ENCODE measurements around the gene P3R3URF. TPM values are rescaled to one million over a fixed set of nuclear protein-coding genes. Genes with fewer than 3 reads are reported as not detected.

The P3R3URF gene
- total RNA-seq, 2 donors from 2014 or later: not detected

GRCh38 chr1:46190539-46190938 lies 14.3 kb upstream of the P3R3URF start:
- Mint-ChIP-seq H3K27me3 (ENCODE audit: insufficient read depth) (no peaks in the 10 kb centered on the region), H3K4me3 (no peak overlapping the region), H3K4me1 (peaks cover 2% of the 10 kb centered on the region), H3K36me3 (ENCODE audit: low read depth) (peaks cover 58% of the 10 kb centered on the region), H3K27ac (no peak overlapping the region), H3K9me3 (no peaks in the 10 kb centered on the region)
- WGBS, 2 experiments (ENCODE audit: insufficient coverage in 1 of 2, insufficient read length in 1 of 2): 80 to 89% methylated on average over 2 to 3 of the region's 3 CpGs
- TF ChIP-seq, protein P1, sequence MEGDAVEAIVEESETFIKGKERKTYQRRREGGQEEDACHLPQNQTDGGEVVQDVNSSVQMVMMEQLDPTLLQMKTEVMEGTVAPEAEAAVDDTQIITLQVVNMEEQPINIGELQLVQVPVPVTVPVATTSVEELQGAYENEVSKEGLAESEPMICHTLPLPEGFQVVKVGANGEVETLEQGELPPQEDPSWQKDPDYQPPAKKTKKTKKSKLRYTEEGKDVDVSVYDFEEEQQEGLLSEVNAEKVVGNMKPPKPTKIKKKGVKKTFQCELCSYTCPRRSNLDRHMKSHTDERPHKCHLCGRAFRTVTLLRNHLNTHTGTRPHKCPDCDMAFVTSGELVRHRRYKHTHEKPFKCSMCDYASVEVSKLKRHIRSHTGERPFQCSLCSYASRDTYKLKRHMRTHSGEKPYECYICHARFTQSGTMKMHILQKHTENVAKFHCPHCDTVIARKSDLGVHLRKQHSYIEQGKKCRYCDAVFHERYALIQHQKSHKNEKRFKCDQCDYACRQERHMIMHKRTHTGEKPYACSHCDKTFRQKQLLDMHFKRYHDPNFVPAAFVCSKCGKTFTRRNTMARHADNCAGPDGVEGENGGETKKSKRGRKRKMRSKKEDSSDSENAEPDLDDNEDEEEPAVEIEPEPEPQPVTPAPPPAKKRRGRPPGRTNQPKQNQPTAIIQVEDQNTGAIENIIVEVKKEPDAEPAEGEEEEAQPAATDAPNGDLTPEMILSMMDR (conservative IDR thresholded peaks at IDR 0.05): no peak
- peaks cover 55% of the 10 kb centered on the region for H3K36me3 ChIP-seq (ENCODE audit: control insufficient read depth, insufficient read depth, low read length)
- H3K9ac ChIP-seq (ENCODE audit: extremely low read depth, low read length, poor library complexity, severe bottlenecking): no peak overlapping the region
- H3K4me3 ChIP-seq (ENCODE audit: low read length): no peak overlapping the region
- H3K27me3 ChIP-seq (ENCODE audit: control insufficient read depth, insufficient read depth, low read length, poor library complexity, severe bottlenecking): no peaks in the 10 kb centered on the region
- no peak for DNase-seq
- H3K27ac ChIP-seq (ENCODE audit: low read depth, low read length): no peak overlapping the region
- no peaks in the 10 kb centered on the region for H3K9me3 ChIP-seq (ENCODE audit: control insufficient read depth, low read length)
- H3K4me1 ChIP-seq (ENCODE audit: control insufficient read depth, insufficient read depth, low read length): no peaks in the 10 kb centered on the region

DNA sequence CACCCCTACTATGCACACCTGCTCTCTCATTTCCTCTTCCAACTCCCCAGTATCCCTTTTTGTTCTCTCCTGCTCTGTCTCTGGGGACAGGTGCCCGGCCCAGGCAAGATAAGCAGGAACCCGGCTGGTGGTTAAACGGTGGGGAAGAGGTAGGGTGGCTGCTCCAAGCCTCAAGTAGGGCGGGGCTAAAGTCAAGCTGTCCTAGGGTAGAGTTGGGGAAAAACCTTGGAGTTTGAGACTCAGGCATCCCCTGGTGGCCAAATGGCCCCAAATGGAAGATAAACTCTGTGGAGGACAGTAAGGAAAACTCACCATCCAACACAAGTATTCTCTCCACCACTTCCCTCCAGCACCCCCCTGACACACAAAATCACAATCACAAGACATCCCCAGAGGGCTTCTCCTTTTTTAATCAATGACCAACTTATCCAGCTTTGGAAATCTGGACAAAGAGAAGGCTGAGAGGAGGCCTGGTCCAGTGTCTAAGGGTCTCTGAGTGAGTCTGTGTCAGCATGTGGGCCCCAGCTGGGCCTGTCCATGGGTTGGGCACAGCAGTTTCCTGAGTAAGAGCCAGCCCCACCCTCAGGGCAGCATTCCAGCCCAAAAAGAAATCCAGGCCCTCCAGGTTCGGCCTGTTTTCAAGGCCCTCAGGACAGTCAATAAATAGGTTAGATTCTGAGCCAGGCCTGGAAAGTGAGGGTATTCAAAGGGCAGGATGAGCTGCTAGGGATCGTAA lies 12.2 kb upstream of the P3R3URF start:
- Histone ChIP-seq H3K27me3 (ENCODE audit: control insufficient read depth, insufficient read depth, low read length, poor library complexity, severe bottlenecking) (no peaks in the 10 kb centered on the region), H3K9ac (ENCODE audit: extremely low read depth, low read length, poor library complexity, severe bottlenecking) (no peak overlapping the region), H3K4me1 (ENCODE audit: control insufficient read depth, insufficient read depth, low read length) (no peaks in the 10 kb centered on the region), H3K4me3 (ENCODE audit: low read length) (no peak overlapping the region), H3K27ac (ENCODE audit: low read depth, low read length) (no peak overlapping the region), H3K36me3 (ENCODE audit: control insufficient read depth, insufficient read depth, low read length) (peaks cover 47% of the 10 kb centered on the region), H3K9me3 (ENCODE audit: control insufficient read depth, low read length) (no peaks in the 10 kb centered on the region)
- H3K4me1 Mint-ChIP-seq: no peaks in the 10 kb centered on the region
- 83 to 87% methylated on average over 1 to 6 of the region's 6 CpGs for WGBS, 2 experiments (ENCODE audit: insufficient coverage in 1 of 2, insufficient read length in 1 of 2)
- TF ChIP-seq, protein P1 (conservative IDR thresholded peaks at IDR 0.05): peak; percentile 57
- no peaks in the 10 kb centered on the region for H3K9me3 Mint-ChIP-seq
- H3K27ac Mint-ChIP-seq: no peak overlapping the region
- no peak overlapping the region for H3K4me3 Mint-ChIP-seq
- H3K27me3 Mint-ChIP-seq (ENCODE audit: insufficient read depth): no peaks in the 10 kb centered on the region
- H3K36me3 Mint-ChIP-seq (ENCODE audit: low read depth): peaks cover 50% of the 10 kb centered on the region
- peak; percentile 58 for DNase-seq

GRCh38 chr1:46187106-46187869 lies 11.0 kb upstream of the P3R3URF start:
- no peaks in the 10 kb centered on the region for H3K27me3 ChIP-seq (ENCODE audit: control insufficient read depth, insufficient read depth, low read length, poor library complexity, severe bottlenecking)
- WGBS, 2 experiments (ENCODE audit: insufficient coverage in 1 of 2, insufficient read length in 1 of 2): 94 to 97% methylated on average over 6 to 8 of the region's 8 CpGs
- H3K27me3 Mint-ChIP-seq (ENCODE audit: insufficient read depth): no peaks in the 10 kb centered on the region
- H3K27ac ChIP-seq (ENCODE audit: low read depth, low read length): no peak overlapping the region
- H3K9me3 ChIP-seq (ENCODE audit: control insufficient read depth, low read length): no peaks in the 10 kb centered on the region
- no peaks in the 10 kb centered on the region for H3K4me1 Mint-ChIP-seq
- no peak overlapping the region for H3K27ac Mint-ChIP-seq
- TF ChIP-seq, protein P1 (conservative IDR thresholded peaks at IDR 0.05): no peak
- peaks cover 39% of the 10 kb centered on the region for H3K36me3 Mint-ChIP-seq (ENCODE audit: low read depth)
- no peaks in the 10 kb centered on the region for H3K9me3 Mint-ChIP-seq
- peaks cover 37% of the 10 kb centered on the region for H3K36me3 ChIP-seq (ENCODE audit: control insufficient read depth, insufficient read depth, low read length)
- H3K4me1 ChIP-seq (ENCODE audit: control insufficient read depth, insufficient read depth, low read length): no peaks in the 10 kb centered on the region
- no peak for DNase-seq
- H3K4me3 ChIP-seq (ENCODE audit: low read length): no peak overlapping the region
- H3K9ac ChIP-seq (ENCODE audit: extremely low read depth, low read length, poor library complexity, severe bottlenecking): no peak overlapping the region
- no peak overlapping the region for H3K4me3 Mint-ChIP-seq
